Measurements from ENCODE around the gene PAQR7.

The PAQR7 gene

GRCh38 chr1:25881266-25881665 is 5.8 kb upstream of the PAQR7 start:
- Histone ChIP-seq H3K9ac (ENCODE audit: low read length) (no peak overlapping the region), H3K9me3 (ENCODE audit: insufficient read depth, low read length) (no peaks in the 10 kb centered on the region), H3K4me2 (ENCODE audit: low read length) (no peak overlapping the region), H3K79me2 (ENCODE audit: low read length) (no peaks in the 10 kb centered on the region), H3K4me3 (ENCODE audit: low read length) (no peak overlapping the region), H4K20me1 (ENCODE audit: insufficient read depth, low read length) (no peaks in the 10 kb centered on the region), H3K27ac (ENCODE audit: low read length) (no peak overlapping the region), H3K36me3 (replicated peaks; ENCODE audit: low read depth, low read length) (no peaks in the 10 kb centered on the region), H3K4me1 (ENCODE audit: low read length) (no peaks in the 10 kb centered on the region), H3K27me3 (ENCODE audit: low read depth, low read length) (no peaks in the 10 kb centered on the region), H2AFZ (ENCODE audit: low read depth, low read length) (no peak overlapping the region)
- no peak for TF ChIP-seq EZH2phosphoT487 (IDR thresholded peaks at IDR 0.05; ENCODE audit: low read depth)
- TF ChIP-seq CTCF (IDR thresholded peaks at IDR 0.05; ENCODE audit: low read depth, low read length), result no peak

GRCh38 chr1:25880518-25880917 is 5.0 kb upstream of the PAQR7 start:
- Histone ChIP-seq H3K79me2 (ENCODE audit: low read length) (no peaks in the 10 kb centered on the region), H3K4me3 (ENCODE audit: low read length) (no peak overlapping the region), H3K27me3 (ENCODE audit: low read depth, low read length) (no peaks in the 10 kb centered on the region), H3K36me3 (replicated peaks; ENCODE audit: low read depth, low read length) (no peaks in the 10 kb centered on the region), H3K4me1 (ENCODE audit: low read length) (no peaks in the 10 kb centered on the region), H3K9me3 (ENCODE audit: insufficient read depth, low read length) (no peaks in the 10 kb centered on the region), H3K27ac (ENCODE audit: low read length) (no peak overlapping the region), H3K9ac (ENCODE audit: low read length) (no peak overlapping the region), H2AFZ (ENCODE audit: low read depth, low read length) (no peak overlapping the region), H3K4me2 (ENCODE audit: low read length) (no peak overlapping the region), H4K20me1 (ENCODE audit: insufficient read depth, low read length) (no peaks in the 10 kb centered on the region)
- no peak for TF ChIP-seq CTCF (IDR thresholded peaks at IDR 0.05; ENCODE audit: low read depth, low read length)
- TF ChIP-seq EZH2phosphoT487 (IDR thresholded peaks at IDR 0.05; ENCODE audit: low read depth), result no peak

- Histone ChIP-seq H3K79me2 (ENCODE audit: low read length) (peaks cover 5% of the 10 kb centered on the region; the same call in 1 of the 2 replicates), H2AFZ (ENCODE audit: low read depth, low read length) (no peak overlapping the region), H3K36me3 (replicated peaks; ENCODE audit: low read depth, low read length) (no peaks in the 10 kb centered on the region), H3K4me2 (ENCODE audit: low read length) (no peak overlapping the region), H3K27ac (ENCODE audit: low read length) (no peak overlapping the region), H3K4me3 (ENCODE audit: low read length) (no peak overlapping the region), H3K4me1 (ENCODE audit: low read length) (no peaks in the 10 kb centered on the region), H3K9ac (ENCODE audit: low read length) (no peak overlapping the region), H3K9me3 (ENCODE audit: insufficient read depth, low read length) (no peaks in the 10 kb centered on the region), H4K20me1 (ENCODE audit: insufficient read depth, low read length) (no peaks in the 10 kb centered on the region), H3K27me3 (ENCODE audit: low read depth, low read length) (no peaks in the 10 kb centered on the region)
- no peak for TF ChIP-seq EZH2phosphoT487 (IDR thresholded peaks at IDR 0.05; ENCODE audit: low read depth)
- TF ChIP-seq CTCF (IDR thresholded peaks at IDR 0.05; ENCODE audit: low read depth, low read length), result no peak
Observed at GRCh38 chr1:25879675-25880074, 4.2 kb upstream of the PAQR7 start.

GRCh38 chr1:25878690-25879089 is 3.2 kb upstream of the PAQR7 start:
- Histone ChIP-seq H3K27me3 (ENCODE audit: low read depth, low read length) (no peaks in the 10 kb centered on the region), H3K4me2 (ENCODE audit: low read length) (no peak overlapping the region), H4K20me1 (ENCODE audit: insufficient read depth, low read length) (no peaks in the 10 kb centered on the region), H3K36me3 (replicated peaks; ENCODE audit: low read depth, low read length) (no peaks in the 10 kb centered on the region), H2AFZ (ENCODE audit: low read depth, low read length) (no peak overlapping the region), H3K79me2 (ENCODE audit: low read length) (peaks cover 13% of the 10 kb centered on the region), H3K4me3 (ENCODE audit: low read length) (no peak overlapping the region), H3K27ac (ENCODE audit: low read length) (no peak overlapping the region), H3K9ac (ENCODE audit: low read length) (no peak overlapping the region), H3K9me3 (ENCODE audit: insufficient read depth, low read length) (no peaks in the 10 kb centered on the region), H3K4me1 (ENCODE audit: low read length) (peaks cover 5% of the 10 kb centered on the region)
- no peak for TF ChIP-seq EZH2phosphoT487 (IDR thresholded peaks at IDR 0.05; ENCODE audit: low read depth)
- TF ChIP-seq CTCF (IDR thresholded peaks at IDR 0.05; ENCODE audit: low read depth, low read length), result no peak
